ENCODE measurements around the gene TRIO.

TRIO gene

DNA sequence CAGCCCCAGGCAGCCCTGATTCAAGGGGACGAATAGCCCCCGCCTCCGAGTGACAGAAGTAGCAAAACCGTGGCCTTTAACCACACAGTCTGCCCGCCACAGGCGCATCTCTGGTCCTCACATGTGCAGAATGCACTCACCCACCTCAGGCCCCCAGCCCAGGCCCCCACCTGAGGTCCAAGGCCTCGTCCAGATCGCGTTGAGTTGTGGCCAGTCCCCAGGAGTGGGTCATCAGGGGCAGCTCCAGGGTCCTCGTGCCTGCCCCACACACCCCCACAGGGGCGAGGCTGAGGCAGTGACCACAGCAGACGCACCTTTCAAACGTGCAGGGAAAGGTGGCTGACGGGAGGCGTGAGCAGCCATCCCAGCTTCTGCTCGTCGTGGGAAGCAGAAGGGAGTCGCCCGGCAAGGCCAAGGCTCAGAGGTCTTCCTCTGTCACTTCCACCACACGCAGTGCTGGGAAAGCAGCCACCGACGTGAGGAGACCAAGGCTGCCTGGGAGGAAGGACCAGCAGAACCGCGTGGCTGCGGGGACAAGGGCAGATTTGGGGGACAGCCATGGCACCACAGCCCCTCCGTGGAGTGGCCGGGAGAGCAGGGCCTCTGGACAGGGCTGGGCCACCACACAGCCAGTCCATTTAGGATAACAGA lies 360.7 kb downstream of the TRIO start:
- no peak for DNase-seq (ENCODE audit: low read depth, low spot score)

DNA sequence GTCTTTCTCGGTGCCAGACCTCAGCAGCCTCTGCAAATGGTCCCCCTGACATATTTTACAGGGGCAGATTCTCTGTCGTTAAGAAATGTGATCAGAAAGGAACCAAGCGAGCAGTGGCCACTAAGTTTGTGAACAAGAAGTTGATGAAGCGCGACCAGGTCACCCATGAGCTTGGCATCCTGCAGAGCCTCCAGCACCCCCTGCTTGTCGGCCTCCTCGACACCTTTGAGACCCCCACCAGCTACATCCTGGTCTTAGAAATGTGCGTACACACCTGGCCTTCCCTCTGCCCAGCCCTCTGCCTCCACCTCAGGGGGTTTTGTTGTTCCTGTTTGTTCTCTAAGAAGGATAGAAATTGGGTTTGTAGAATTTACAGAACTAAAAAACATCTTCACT lies 361.2 kb downstream of the TRIO start:
- no peak for DNase-seq (ENCODE audit: low read depth, low spot score)

DNA sequence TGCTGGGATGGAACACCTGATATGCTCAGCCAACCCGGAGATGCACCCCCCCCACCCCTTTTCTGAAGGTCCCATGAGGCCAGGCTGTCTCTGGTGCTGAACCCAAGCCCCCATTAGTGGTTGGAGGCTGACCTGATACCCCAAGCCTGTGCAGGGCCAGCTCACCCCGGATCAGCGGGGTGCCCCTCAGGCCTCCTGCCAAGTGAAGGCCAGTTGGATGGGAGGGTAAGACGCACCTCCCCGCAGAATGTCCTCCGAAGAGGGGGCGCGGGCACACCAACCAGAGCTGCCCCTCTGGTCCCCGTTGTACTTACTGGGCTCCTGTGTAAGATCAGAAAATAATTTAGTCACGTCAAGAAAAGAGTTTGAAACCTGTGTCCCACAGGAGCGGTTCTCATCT lies 361.7 kb downstream of the TRIO start:
- no peak for DNase-seq (ENCODE audit: low read depth, low spot score)

DNA sequence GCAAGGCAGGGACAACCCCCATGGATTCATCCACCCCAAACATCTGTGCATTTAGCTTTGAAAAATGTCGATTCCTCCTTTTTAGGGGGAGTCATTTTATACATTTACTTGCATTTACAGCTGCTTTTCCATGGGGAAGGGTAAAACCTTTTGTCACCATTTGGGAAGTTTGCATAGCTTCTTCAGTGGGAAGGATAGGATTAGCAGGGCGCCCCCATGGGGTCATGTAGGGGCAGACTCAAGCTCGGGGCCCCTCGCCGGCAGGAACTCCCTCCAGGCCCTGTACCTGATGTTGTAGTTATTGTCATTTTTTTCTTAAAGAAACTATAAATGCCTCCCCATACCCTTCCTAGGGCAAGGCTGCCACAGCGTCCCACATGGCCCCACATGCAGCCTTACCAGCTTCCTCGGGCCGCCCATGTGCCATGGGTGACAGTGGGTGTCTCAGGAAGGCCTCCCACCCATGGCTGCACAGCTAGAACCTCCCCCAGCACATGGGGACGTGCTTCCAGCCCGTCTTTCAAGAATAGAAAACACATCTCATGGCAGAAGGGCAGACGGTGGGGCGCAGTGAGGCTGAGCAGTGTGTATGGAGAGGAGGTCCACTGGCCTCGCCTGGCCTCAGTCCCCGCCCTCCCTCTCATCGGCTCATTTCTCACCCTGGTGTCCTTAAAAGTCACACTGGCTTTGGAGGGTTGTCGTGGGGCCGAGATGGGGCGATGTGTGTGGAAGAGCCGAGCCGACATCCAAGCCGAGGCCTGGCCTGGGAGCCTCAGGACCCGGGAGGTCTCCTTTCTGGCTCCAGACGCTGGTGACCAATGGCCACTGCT lies 362.4 kb downstream of the TRIO start:
- DNase-seq (ENCODE audit: low read depth, low spot score): no peak

DNA sequence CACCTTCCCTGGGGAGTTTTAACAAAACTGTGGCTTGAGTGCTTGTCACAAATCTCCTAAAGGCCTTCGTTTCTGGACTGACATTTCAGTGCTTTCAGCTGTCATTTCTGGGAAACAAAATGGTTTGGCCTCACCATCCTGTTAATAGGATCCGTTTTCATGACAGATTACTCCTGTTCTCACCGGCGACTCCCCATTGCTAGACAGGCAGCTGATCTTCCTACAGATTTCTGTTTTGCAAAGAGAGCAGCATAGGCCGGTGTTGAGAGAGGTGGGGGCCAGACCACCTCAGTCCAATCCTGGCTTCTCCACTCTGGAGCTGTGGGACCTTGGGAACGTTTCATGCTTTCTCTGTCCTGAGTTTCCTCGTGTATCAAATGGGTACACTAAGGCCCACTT lies 363.0 kb downstream of the TRIO start:
- no peak for DNase-seq (ENCODE audit: low read depth, low spot score)

DNA sequence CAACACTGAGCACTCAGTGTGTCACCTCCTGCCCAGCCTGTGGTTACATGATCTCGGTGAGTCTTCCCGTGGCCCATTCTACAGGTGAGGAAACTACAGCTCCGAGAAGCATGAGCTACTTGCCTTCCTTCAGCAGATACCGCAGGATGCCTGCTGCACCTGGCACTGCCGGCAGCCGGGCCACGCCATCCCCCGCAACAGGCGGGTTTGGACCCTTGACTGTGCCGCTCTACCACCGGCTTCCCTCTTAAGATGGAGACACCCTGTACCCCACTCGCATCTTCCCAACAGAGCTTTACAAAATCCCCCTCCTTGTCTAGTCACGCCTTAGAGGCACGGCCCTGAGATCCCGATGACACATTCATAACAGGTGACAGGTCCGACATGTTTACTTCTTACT lies 363.5 kb downstream of the TRIO start:
- DNase-seq (ENCODE audit: low read depth, low spot score): no peak

DNA sequence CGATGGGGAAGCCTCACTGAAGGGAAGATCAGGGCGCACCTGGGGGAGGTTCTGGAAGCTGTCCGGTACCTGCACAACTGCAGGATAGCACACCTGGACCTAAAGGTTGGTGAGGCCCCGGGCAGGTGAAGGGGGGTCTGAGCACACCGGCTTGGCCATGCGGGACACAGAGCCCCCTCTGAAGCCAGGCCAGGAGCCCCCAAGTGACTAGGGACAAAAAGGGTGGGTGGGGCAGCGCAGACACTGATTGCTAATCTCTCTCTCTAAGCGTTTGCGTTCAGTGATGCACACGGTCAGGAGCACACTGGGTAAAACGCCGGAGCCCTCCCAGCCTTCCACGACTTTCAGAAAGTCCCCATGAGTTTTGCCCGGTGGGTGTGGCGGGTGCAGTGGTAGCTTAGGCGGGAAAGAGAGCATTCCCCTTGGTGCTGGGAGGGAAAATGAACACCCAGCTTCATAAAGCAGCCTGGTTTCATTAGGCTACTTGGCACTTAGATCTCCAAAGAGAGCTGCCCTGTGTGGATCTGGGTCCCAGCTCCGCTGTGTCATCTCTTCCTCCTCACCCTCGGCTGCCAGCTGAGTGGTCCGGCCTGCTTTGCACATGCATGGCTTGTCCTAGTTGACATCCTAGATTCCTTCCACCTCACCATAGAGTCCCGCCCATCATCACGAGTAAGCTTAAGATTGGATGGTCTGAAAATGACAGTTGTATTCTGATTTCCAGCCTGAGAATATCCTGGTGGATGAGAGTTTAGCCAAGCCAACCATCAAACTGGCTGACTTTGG lies 364.2 kb downstream of the TRIO start:
- DNase-seq (ENCODE audit: low read depth, low spot score): no peak

DNA sequence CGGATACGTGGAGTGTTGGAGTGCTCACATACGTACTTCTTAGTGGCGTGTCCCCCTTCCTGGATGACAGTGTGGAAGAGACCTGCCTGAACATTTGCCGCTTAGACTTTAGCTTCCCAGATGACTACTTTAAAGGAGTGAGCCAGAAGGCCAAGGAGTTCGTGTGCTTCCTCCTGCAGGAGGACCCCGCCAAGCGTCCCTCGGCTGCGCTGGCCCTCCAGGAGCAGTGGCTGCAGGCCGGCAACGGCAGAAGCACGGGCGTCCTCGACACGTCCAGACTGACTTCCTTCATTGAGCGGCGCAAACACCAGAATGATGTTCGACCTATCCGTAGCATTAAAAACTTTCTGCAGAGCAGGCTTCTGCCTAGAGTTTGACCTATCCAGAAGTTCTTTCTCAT lies 364.9 kb downstream of the TRIO start:
- DNase-seq (ENCODE audit: low read depth, low spot score): no peak

DNA sequence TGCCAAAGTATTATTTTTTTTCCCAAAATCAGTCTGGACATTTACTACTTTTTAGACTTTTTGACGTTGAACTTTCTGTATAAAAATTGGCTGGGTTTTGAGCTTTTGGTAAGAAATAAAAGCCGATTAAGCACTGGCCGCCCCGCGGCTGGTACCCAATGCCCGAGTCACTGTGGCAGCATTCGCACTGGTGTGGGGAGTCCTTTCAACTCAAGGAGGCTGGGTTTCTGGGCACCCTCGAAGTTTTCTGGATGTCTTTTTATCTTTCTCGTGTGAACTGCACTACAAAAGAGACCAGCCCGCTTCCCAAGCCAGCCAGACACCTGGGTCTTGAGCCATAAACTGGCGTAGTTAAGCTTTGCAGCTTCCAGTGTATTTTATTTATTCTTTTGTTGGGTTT lies 366.4 kb downstream of the TRIO start:
- no peak for DNase-seq (ENCODE audit: low read depth, low spot score)

DNA sequence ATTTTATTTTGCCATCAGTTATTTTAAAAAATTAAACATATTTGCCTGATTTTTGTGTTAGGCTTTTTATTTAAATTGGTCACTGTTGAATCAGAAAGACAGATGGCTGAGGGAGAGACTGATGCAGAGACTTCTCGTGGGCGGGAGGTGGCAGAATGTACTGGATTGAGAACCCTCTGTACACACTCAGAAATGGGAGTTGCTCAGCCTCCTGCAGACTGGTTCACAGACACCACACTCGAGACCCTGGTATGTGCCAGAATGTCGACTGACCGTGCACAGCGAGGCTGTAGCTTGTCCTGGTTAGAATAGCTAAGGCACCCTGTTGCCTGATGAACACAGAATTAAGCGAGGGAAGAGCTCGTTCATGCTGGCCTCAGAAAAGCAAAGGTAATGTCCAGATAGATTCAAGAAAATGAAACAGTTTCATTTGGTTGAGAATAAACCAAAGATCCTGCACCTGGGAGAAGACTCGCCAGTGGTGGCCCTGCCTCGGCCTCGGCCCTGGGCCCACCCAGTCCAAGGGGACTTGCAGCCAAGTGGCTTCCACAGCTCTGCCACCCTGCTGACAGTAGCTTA lies 367.1 kb downstream of the TRIO start:
- DNase-seq (ENCODE audit: low read depth, low spot score): no peak

DNA sequence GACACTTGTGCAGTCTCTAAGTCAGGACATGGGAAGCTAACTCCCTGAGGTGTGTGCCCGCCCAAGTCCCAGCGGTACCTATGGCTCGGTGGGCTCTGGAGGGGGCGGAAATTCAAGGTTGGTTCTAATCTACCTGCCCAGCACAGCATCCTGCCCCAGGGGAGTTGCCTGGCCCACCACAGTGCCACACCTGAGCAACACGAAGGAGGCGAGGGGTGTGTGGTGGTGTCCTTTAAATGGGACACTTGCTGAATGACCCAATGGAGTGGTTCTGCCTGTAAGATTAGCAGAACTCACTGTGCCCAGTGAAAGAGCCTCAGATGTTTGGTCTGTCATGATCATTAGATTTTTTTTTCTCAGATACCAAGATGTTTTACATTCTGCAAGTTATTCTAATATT lies 367.7 kb downstream of the TRIO start:
- no peak for DNase-seq (ENCODE audit: low read depth, low spot score)

DNA sequence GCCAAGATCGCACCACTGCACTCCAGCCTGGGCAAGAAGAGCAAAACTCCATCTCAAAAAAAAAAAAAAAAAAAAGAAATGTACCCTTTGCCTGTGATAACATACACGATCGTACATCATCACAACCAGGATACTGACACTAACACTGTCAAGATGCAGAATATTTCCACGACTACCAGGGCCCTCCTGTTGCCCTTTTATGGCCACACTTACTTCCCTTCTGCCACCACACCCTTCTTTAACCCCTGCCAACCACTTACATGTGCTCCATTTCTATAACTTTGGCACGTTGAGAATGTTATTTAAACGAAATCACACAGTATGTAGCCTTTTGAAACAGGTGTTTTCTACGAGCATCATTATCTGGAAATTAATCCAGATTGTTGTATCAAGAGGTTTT lies 369.4 kb downstream of the TRIO start:
- DNase-seq (ENCODE audit: low read depth, low spot score): no peak

DNA sequence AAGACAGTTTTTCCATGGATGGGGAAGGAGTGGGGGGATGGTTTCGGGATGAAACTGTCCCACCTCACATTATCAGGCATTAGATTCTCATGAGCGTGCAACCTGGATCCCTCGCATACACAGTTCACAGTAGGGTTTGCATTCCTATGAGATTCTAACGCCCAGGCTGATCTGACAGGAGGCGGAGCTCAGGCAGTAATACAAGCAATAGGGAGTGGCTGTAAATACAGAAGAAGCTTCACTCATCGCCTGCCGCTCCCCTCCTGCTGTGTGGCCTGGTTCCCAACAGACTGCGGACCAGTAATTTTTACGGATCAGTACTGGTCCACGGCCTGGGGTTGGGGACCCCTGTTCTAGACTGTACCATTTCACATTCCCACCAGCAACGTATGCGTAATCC lies 370.1 kb downstream of the TRIO start:
- no peak for DNase-seq (ENCODE audit: low read depth, low spot score)

DNA sequence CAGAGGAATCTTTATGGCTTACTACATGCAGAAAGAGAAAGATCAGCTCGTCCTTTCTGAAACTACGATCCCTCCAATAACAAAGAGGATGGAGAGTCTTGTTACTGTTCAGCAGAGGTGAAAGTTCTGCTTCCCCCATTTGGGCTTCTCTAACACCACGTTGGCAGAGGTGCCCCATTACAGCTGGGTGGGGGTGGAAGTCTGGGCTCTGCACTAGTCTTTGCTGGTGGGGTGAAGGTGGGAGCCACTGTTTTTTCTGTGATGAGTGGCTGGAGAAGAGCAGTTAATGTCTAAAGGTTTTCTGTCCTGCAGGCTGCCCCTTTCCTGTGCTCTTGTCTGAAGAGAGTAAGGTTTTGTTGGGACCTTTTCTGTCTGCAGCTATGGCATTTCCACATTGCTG lies 373.8 kb downstream of the TRIO start:
- DNase-seq (ENCODE audit: low read depth, low spot score): no peak

DNA sequence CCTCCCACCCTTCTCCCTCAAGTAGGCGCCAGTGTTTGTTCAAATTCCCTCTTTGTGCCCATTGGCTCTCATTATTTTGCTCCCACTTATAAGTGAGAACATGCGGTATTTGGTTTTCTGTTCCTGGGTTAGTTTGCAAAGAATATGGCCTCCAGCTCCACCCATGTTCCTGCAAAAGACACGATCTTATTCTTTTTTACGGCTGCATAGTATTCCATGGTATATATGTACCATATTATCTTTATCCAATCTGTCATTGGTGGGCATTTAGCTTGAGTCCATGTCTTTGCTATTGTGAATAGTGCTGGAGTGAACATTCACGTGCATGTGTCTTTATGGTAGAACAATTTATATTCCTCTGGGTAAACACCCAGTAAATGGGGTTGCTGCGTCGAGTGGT lies 375.5 kb downstream of the TRIO start:
- DNase-seq (ENCODE audit: low read depth, low spot score): no peak

DNA sequence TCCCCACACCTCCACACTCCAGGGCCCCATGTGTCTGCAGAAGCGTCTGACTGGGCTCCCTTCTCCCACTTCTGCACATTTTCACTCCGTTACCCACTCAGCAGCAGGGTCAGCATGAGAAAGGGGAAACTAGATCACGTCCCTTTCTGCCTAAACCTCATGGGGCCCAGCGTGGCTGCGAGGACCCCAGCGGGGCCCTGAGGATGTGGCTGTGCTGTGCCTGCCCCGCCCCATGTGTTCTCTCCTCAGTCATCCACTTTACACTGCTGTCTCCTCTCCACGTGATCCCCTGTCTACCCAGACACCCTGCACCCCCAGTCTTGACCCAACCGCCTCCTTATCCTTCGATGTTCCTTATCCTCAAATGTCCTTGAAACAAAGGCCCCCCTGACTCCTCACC lies 378.6 kb downstream of the TRIO start:
- DNase-seq (ENCODE audit: low read depth, low spot score): no peak

DNA sequence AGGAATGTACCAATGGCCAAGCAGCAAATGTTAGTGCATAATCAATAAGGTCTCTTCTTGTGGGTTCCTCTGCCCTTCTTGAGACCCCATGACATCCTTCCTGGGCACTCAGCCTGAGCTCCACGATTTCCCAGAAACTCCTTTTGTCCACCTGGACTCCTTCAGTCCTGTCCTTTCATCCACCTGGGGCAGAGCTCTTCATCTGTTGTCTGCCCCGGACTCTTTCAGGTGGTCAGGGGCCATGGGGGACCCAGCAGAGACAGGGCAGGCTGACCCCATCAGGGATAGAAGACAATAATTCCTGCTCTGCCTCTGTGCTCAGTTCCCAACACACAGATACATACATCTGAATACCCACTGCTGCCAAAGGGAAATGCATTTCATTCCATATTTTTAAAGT lies 379.6 kb downstream of the TRIO start:
- no peak for DNase-seq (ENCODE audit: low read depth, low spot score)

DNA sequence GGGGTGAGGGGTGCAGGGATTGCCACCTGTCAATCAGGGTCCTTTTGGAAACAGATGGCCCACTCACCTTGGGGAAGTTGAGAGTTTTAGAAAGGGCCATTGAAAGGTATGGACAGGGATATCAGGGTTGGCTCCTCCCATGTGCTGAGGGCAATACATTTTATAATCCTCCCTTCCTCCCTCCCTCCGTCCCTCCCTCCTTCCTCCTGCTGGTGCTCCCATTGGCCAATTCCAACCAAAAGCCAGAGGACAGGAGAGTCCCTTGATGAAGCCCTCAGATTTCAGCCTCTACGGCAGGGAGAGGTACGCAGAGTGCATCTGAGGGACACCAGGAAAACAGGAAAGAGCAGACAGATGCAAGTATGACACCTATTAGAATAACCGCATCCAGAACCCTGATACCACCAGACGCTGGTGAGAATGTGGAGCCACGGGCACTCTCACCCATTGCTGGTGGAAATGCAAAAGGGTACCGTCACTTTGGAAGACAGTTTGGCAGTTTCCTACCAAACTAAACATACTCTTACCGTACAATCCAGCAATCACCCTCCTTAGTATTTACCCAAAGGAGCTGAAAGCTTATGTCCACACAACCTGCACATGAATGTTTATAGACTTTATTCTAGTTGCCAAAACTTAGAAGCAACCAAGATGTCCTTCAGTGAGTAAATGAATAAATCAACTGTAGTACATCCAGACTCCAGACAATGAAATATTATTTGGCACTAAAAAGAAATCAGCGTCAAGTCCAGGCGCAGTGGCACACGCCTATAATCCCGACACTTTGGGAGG lies 380.3 kb downstream of the TRIO start:
- DNase-seq (ENCODE audit: low read depth, low spot score): no peak

DNA sequence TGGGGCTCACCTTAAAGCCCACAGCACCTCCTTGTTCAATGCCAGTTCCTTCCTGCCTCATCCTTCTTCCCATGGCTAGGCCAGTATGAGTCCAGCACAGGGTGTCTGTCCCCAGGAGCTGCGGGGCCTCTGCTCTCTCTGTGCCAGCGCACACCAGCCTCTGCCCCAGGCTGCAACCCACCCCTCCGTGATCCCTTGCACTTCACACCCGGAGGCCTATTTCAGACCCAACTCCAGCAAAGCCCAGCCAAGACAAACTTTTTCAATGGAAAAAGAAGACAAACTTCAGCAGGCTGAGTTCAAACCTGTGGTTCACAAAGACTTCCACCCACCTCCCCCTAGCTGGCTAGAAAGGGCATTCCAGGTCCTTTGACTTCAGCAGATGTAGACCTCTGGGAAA lies 382.3 kb downstream of the TRIO start:
- no peak for DNase-seq (ENCODE audit: low read depth, low spot score)

DNA sequence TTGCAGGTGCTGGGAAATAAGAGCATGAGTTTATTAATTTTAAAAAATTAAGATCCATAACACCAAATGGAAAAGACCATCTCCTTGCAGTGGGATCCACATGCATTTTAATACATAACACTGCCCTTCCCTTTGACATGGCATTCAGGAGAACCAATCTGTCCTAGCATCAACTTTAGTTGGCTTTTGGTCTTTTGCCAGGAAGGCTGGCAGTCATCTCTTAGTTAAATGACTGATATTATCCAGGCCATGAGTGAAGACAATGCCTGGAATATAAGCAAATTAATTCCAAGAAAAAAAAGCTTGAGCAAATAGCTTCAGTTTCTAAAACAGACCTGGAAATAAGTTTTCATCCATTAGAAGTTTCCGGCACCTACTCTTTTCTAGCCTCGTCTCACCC lies 383.4 kb downstream of the TRIO start:
- no peak for DNase-seq (ENCODE audit: low read depth, low spot score)

DNA sequence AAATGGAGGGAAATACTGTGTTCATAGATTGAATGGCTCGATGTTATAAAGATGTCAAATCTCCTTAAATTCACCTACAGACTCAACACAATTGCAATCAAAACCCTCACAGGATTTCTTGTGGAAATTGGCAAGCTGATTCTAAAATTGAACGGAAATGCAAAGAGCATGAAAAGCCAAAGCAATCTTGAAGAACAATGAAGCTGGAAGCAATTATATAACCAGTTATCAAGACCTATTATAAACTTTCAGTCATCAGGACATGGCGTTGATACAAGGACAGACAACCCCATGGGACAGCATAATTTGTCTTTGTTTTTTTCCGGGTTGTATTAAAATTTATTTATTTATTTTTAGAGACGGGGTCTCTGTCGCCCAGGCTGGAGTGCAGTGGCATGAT lies 385.0 kb downstream of the TRIO start:
- DNase-seq (ENCODE audit: low read depth, low spot score): no peak

DNA sequence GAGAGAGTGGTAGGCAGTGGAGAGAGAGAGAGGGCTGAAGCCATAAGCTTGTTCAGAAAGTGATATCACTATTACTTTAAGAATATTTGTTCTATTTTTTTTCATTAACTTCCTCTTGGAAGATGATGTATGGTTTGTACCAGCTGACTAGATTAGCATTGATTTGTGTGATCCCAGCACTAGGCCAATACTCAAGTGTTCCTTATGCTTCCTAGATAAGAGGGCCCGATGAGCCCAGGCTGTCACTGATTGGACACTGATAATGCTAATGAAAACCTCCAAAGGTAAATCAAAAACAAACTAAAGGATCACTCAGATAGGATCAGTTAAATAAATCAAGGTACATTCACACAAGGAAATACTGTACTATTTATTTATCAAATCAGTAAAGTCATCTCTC lies 385.8 kb downstream of the TRIO start:
- DNase-seq (ENCODE audit: low read depth, low spot score): no peak
